Measurements from ENCODE around the gene HSPA14. TPM values are rescaled to one million over a fixed set of nuclear protein-coding genes. Genes with fewer than 3 reads are reported as not detected.
"Not testable (repeated sequence)": the region's sequence is repeated elsewhere in the genome, so short reads cannot be mapped to it uniquely, and the experiment has no call there.

The HSPA14 gene
- total RNA-seq, 1 experiment from 2014 or later = 51.5 TPM

DNA sequence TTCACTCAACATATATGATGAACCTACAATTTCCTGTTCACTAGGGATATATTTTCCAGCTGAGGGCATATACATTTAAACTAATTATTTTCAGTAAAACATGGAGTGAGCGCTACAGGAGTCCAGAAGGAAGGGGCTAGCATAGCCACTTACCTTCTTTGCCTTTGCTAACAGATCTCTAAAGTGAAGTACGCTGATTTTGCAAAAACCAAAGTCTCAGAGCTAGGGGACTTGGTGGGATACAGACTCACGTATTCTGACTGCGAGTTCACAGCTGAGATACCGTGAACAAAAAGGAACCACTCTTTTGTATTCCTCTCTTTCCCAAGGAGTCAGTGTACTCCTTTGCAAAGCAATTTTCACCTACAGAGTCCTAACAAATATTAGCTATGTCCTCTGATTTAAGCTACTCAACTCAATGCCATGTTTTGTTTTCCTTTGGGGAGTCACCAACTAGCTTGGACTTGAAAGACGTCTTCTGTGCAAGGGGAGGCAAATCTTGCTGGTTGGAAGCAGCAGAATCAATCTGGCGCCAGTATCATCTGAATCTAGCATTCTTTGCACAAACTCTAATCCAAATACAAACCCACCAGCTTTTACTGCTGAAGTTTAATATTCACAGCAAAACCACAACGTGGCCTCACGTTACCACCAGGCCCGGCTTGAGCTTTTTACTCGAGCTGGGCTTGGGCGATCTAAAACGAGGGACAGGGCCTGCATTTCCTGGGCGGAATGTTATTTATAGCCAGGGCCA lies 926 bp upstream of the HSPA14 start:
- no peak for DNase-seq (ENCODE audit: low read depth)

DNA sequence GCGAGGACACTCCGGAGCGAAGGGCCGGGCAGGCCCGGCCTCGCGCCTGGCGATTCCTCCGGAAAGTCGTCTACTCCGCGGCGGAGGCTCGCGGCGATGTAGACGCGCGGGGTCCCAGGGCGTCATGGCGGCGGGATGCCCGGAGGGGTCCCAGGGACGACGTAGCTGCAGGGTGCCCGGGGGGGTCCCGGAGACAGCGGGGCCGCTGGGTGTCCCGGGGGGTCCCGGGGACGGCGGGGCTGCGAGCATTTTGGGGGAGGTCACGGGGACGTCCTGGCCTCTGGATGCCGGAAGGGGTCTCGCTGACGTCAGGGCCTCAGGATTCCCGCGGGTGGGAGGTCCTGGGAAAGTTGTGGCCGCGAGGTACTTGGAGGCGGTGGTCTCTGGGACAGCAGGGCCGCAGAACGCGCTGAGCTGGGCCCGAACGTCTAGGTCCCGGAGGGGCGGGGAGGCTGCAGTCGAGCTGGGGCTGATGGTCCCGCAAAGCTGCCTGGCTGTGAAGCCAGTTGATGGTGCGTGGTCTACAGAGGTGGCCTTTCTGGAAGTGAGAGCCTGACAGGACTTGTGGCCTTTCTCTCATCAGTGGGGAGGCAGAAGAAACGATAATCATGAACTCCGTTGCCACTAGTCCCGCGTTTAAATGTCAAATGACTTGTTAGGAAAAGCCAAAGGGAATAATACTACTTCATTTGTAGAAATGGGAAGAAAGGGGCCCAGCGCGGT lies 637 bp downstream of the HSPA14 start:
- peak; percentile 17 for DNase-seq (ENCODE audit: low read depth)

DNA sequence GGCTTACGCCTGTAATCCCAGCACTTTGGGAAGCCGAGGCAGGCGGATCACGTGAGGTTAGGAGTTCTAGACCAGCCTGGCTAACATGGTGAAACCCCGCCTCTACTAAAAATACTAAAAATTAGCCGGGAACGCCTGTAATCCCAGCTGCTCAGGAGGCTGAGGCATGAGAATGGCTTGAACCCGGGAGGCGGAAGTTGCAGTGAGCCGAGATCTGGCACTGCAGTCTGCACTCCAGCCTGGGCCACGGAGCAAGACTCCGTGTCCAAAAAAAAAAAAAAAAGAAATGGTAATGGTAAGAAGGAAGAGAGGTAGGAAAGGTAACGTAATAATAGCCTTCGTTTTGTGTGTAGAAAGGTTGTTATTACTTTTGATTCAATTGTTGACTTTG lies 1.2 kb downstream of the HSPA14 start:
- DNase-seq (ENCODE audit: low read depth) = no peak

DNA sequence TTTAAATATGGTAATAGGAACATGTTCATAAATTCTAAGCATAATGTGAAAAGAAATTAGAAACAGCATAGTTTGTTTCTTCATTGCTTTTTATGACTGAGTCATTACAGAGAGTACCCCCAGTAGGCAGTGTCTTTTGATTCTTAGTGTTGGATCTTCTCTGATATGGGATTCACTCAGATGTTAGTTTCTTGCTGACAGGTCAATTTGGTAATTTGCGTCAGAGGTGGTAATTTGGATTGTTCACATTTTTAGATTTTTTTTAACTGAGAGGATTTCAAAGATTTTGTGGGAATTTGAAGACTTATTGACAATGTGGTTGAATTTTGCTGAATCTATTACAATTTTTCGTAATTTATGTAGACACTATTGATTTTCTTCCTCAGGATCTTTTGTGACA lies 2.1 kb downstream of the HSPA14 start:
- no peak for DNase-seq (ENCODE audit: low read depth)

DNA sequence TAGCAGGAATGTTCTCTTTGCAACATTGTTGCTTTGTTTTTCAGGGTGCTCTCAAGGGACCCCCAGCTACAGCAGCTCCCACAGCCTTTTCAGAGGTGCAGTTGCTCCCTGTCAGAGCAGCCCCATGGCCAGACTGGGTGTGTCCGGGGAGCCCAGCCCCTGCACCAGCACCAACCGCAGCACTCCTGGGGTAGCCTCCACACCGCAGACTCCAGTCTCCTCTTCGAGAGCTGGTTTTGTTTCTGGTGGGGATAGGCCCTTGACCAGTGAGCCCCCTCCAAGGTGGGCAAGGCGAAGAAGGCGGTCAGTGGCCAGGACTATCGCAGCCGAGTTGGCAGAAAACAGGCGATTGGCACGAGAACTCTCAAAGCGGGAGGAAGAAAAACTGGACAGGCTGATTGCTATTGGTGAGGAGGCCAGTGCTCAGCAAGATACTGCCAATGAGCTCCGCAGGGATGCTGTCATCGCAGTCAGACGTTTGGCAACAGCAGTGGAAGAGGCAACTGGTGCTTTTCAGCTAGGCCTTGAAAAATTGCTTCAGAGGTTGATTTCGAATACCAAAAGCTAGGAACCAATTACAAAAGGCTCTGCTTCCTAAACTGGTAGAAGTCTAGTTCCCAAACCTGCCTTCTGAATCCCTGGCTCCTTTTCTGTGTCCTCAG lies 5.4 kb downstream of the HSPA14 start:
- no peak for DNase-seq (ENCODE audit: low read depth)

DNA sequence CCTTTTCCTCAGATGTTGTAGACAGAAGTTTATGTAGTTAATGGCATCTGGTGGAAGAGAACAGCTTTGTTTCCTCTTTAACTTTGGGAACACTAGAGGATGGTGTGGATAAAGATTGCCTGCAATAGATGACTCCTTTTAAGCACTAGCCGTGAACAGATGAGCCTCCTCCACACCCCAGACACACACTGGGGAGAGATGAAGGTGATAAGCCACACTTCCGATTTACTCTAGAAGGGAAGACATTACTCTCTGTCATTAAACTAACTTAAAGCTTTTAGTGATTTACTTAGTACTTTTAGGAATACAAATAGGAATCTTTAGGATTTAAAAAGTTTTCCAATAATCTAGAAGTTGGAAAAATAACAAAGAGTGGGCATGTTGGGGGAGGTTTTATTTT lies 6.8 kb downstream of the HSPA14 start:
- DNase-seq (ENCODE audit: low read depth) = no peak

DNA sequence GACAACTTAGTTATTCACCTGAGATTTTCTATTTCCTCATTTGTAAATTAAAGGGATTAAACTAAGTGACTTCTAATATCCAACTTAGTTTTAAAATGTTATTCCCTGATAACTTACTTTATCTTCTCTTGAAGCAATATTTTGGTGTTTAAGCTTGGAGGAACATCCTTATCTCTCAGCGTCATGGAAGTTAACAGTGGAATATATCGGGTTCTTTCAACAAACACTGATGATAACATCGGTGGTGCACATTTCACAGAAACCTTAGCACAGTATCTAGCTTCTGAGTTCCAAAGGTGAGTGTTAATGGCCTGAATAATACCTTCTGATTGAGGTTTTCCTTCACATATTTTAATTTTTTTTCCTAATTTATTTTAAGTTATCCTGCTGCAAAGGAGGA lies 14.1 kb downstream of the HSPA14 start:
- DNase-seq (ENCODE audit: low read depth) = no peak

DNA sequence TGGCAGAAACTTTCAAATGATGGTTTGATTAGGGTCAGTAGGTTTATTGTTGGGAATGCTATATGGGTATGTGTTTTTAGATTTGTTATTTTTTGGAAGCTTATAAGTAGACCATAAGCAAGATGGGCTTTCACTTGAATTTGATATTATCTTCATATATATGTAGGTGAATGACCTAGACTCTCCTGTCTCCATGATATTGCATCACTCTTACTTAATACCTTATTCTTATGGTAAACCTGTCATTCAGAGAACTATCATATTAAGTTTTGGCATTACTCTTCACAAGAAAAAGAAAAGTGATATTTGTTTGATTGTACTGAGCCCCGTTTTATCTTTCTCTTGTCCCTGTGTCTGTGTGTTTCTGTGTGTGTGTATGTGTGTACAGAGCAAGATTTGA lies 17.3 kb downstream of the HSPA14 start:
- no peak for DNase-seq (ENCODE audit: low read depth)

DNA sequence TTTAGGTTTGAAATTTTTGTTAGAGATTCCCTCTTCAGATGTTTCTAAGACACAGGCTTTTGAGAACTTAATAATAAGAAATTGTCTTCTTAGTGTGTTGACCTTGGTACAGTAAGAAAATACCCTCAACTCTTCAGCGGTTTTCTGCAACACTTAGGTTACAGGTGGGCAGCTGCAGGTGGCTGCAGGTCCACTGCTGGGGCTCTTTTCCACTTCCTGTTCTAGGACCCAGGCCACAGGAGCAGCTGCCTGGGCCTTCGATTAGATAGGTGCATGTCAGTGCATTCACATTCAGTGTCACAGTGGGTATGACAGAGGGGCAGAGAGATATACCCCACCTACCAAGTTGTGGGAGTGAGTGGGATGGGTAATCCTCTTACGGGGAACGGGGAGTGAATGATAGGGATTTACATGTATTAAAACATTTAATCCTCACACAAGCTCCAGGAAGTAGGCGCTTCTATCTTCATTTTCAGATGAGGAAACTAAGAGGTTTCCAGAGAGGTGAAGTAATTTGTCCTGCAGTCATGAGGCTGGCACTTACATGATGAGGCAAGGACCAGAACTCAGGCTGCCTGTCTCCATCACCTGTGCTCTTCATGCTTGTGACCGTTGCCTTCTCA lies 20.3 kb downstream of the HSPA14 start:
- no peak for DNase-seq (ENCODE audit: low read depth)

DNA sequence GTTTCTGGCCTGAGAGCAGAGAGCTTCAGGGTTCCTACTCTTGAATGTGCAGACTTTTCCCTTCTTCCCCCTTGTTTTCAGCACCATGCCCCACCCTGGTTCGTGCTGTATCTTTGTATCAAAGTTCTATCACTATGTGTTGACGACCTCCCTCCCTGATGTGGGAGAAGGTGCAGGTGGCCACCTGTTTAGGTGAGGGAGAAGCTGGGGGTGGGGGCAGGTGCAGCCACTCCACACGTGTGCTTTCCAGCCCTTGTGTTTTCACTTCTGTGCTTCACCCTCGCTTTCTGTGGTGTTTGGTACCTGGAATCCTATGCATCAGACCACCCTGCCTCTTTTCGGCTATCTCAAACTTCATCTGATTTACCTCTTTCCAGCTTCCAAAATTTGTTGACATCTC lies 20.9 kb downstream of the HSPA14 start:
- DNase-seq (ENCODE audit: low read depth) = no peak

DNA sequence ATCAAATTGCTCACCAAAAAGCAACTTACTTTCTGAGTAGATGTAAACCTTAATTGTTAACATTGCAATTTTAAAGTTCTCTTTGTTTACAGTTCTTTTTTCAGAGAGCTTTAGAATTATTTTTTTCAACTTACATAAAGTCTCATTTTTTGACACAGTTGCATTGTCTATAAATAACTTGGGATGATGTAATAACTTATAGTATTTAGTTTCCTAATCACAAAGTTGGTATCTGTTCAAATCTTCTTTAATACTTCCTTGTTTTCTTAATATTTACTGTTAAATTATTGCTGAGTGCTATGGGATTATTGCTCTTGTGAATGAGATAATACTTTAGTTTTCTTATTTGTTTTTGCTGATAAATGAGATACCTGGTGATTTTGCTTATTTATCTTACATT lies 21.7 kb downstream of the HSPA14 start:
- DNase-seq (ENCODE audit: low read depth) = no peak

DNA sequence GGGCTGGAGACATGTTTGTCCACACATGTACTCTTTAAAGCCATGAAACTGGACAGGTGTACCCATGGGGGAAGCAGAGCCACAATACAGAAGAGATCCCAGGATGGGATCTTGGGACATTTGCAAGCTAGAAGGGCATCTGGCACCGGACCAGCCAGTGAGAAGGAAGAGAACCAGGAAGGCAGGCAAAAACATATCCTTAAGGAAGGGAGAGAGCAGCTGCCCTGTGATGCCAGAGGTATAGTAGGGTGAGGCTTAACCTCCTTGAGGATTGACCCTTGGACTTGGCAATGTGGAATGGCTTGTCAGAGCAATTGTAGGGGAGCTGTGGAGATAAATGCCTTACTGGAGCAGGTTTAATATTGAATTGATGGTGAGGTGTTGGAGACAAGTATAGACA lies 22.7 kb downstream of the HSPA14 start:
- no peak for DNase-seq (ENCODE audit: low read depth)

DNA sequence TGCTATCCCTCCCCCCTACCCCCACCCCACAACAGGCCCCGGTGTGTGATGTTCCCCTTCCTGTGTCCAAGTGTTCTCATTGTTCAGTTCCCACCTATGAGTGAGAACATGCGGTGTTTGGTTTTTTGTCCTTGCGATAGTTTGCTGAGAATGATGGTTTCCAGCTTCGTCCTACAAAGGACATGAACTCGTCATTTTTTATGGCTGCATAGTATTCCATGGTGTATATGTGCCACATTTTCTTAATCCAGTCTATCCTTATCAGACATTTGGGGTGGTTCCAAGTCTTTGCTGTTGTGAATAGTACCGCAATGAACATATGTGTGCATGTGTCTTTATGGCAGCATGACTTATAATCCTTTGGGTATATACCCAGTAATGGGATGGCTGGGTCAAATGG lies 26.4 kb downstream of the HSPA14 start:
- not testable (repeated sequence) for DNase-seq (ENCODE audit: low read depth)

DNA sequence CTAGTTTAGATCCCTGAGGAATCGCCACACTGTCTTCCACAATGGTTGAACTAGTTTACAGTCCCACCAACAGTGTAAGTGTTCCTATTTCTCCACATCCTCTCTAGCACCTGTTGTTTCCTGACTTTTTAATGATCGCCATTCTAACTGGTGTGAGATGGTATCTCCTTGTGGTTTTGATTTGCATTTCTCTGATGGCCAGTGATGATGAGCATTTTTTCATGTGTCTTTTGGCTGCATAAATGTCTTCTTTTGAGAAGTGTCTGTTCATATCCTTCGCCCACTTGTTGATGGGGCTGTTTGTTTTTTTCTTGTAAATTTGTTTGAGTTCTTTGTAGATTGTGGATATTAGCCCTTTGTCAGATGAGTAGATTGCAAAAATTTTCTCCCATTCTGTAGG lies 26.8 kb downstream of the HSPA14 start:
- DNase-seq (ENCODE audit: low read depth) = not testable (repeated sequence)

DNA sequence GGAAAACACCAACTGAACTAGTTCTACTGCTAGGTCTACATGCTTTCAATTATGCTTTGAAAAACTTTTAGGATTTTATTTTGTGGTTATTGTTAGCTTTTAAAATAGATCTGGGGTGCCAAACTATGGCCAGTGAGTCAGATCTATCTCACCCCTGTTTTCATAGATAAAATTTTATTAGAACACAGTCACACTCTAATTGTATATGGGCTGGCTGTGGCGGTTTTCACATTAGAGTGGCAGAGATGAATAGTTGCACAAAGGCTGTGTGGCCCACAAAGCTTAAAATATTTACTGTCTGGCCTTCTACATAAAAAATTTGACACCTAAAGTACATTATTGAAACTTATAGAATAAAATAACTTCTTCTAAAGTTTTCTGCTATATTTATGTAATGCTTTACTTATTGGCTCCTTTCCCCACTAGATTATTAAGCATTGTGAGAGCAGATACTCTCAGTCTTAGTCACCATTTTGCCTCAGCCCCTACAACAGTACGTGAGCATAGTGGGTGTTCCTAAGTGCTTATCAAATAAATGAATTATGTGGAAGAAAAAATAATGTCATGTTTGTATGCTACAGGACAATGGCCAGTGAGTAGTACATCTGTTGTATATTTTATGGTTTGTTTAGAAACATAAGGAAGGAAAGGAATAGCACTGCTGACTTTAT lies 35.1 kb downstream of the HSPA14 start:
- peak; percentile 18 for DNase-seq (ENCODE audit: low read depth)

DNA sequence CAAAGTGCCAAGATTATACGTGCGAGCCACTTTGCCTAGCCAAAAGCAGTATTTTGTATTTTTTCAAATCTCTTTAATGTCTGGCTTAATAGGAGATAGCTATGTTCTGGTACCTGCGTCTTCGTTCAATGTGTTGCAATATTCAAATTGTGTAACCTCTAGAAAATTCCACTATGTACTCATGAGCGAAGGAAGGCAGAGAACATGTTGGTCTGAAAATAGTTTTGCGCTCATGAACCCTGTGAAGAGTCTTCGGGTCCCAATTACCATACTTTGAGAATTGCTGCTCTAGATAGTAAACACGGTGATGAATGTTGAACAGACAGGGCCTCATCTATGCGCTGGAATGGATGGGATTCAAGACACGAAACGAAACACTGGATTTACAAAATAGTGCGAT lies 37.8 kb downstream of the HSPA14 start:
- no peak for DNase-seq (ENCODE audit: low read depth)

DNA sequence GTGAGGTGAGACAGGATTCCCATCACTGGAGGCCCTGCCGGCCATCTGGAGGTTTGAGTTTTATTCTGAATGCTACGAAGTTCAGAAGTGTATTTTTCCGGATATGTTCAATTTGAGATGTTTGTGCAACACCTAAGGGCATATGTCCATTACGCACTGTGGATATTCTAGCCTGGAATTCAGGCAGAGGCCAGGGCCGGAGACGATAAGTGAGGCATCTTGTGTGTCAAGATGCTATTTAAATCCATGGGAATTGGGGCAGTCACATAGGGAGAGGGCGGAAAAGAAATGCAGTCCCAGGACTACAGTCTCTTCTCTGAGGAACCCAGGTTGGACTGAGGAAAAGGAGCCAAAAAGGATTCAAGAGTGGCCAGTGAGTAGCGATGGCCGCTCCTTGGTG lies 38.7 kb downstream of the HSPA14 start:
- no peak for DNase-seq (ENCODE audit: low read depth)

DNA sequence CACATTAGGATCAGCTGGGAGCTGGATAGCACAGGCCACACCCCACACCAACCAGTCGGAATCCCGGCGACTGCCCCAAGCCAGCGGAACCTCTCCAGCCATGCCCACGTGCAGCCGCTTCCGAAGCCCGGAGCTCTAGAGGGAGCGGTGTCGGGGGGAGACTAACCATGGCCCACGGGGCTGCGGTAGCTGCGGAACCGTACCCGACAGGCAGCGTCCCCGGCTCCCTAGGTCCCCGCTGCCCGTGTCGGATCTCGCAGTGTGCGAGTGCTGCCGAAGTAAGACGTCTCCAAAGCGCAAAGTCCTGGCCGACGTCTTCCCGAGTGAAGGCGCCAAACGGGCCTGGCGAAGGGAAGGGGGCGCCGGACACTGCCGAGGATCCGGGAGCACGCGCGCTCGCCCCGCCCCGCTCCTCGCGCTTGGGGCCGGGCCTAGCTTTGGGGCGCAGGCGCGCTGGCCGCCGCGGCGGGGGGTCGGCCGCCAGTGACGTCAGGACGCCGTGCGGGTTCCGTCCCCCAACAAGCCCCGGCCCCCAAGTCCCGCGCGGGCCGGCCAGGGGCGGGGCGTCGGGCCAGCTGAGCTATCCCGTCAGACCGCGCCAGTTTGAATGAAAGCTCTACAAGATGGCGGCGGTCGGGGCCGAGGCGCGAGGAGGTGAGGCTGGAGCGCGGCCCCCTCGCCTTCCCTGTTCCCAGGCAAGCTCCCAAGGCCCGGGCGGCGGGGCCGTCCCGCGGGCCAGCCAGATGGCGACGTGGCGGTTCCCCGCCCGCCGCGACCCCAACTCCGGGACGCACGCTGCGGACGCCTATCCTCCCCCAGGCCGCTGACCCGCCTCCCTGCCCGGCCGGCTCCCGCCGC lies 40.4 kb downstream of the HSPA14 start, which contains the start of gene SUV39H2:
TSS of gene SUV39H2 (plus strand) at position 601 of the 858 bp plus-strand sequence. CDS start at position 624, 23 bp downstream.
- peak; percentile 95 for DNase-seq (ENCODE audit: low read depth)

DNA sequence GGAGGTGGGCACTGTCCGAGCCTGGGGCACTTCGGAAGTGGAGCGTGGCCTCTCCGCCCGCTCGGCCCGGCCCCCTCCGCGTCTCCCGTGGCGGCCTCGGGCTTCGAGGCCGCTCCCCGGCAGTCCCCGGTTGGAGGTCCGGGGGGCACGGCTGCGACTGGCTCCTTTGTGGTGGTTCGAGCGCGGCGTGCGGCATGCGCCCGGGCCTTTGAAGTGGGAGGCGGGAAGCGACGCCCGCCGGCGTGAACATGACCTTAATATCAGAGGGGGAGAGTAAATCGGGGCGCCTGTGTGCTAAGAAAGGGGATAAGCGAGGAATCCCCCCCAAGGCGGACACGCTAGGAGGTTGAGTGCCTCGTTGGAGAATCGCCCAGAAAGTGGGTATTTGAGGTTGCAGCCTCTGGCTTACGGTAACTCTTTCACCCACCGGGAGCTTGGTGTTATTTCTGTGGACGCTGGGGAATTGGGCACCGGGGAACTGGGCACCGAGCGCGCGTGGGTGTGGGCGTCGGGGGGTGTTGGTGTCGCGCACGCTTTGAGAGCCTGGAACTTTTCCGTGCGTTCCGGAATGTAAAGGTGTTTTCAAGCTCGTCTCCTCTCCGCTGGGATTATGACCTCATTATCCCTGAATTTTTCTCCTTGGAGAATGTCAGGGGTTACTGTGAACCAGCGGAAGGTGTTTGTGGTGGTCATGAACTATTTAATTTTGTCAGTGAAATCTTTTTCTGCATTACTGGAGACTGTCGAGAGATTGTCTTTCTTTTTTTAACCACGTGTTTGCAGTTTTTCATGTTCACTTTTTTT lies 41.2 kb downstream of the HSPA14 start:
- peak; percentile 17 for DNase-seq (ENCODE audit: low read depth)

DNA sequence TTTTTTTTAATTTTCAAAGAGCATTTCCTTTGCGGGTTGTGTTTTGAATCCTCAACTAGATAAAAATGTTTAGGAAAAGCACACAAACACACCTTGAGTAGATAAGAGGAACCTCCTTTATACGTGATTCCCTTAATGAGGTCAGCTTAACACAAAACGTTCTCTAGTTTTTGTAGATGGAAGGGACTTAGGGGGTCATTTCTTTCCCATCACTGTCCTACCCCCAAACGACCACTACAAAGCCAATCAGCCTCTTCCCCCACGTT lies 41.8 kb downstream of the HSPA14 start:
- no peak for DNase-seq (ENCODE audit: low read depth)

All from RPMI7951 (cell line).